Measurements from ENCODE around the gene KCTD11.

GRCh38 chr17:7382901-7383300 is 30.9 kb downstream of the KCTD11 start:
- TF ChIP-seq CTCF (IDR thresholded peaks at IDR 0.05) (no peak), POLR2A (IDR thresholded peaks at IDR 0.05) (no peak)

Measured in thyroid gland (tissue), 4 donors.